Heart left ventricle (tissue), 13 donors: Measurements from ENCODE around the gene GPC6.

ENCODE experiments used
- POLR2A ChIP-seq, 2 donors: fragments of 450-650 bp; IDR thresholded peaks; one replicate each; pipeline ENCODE4 v1.6.1; 2017; ENCODE audit warnings: antibody characterized with exemption in 2 of 2, mild to moderate bottlenecking in 2 of 2, moderate library complexity in 2 of 2
- TF ChIP-seq, protein P1 (sequence below), 12 donors: fragments of 200-600 bp; sonication (generic) in 4 of 12; IDR thresholded peaks; one replicate each; pipeline versions ENCODE4 v1.5.0 to v1.8.0; 2018 to 2022; ENCODE audit warnings: antibody characterized with exemption in 12 of 12, mild to moderate bottlenecking in 5 of 12
- donor health status: ischemic (EF 13 %, LVEDD 7.1; RV severe dilation, severe dysfunction).
- donor health status: DM: no; HTN: yes; CAD: no.
- donor health status: DM: no; HTN: no; CAD: no.
- donor health status: ischemic (EF 25% LVEDD 6.9; RV normal size, moderate dysfunction).
- donor health status: ischemic (EF 25% LVEDD 5.7; RV mildly dilated, moderate dysfunction).
- donor health status: ischemic (EF 35%, LVEDD 5.7; RV mildly dilated, moderate dysfunction).
- donor health status: nonischemic (EF 11% LVEDD 7.7; RV severe dilation, severe dysfunction).
- donor health status: DM: yes; HTN: yes; CAD: no.
- donor health status: PGD.
- donor health status: ischemic (EF 29% LVEDD 5.4; RV normal size, mild dysfunction).
- donor health status: nonischemic (EF 23%, LVEDD 6.1; RV moderate dilation, normal function).

DNA sequence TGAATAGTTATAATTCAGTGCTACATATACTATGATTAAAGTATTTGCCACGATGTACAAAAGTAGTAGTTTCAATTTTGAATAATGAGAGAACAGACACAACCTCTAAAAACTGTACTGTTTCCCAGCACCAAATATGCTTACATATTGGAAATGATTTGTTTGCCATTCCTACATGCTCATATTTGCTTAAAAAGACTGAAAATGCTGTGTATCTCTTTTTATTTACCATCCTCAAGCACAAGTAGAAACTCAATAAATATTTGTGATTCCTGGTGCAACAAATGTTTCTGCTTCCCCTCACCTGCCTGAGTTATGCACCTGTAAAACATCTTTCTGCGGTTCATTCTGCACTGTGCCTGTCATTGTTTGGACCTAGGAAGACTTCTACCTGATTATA, 740.7 kb downstream of the GPC6 start:
- TF ChIP-seq, protein P1, sequence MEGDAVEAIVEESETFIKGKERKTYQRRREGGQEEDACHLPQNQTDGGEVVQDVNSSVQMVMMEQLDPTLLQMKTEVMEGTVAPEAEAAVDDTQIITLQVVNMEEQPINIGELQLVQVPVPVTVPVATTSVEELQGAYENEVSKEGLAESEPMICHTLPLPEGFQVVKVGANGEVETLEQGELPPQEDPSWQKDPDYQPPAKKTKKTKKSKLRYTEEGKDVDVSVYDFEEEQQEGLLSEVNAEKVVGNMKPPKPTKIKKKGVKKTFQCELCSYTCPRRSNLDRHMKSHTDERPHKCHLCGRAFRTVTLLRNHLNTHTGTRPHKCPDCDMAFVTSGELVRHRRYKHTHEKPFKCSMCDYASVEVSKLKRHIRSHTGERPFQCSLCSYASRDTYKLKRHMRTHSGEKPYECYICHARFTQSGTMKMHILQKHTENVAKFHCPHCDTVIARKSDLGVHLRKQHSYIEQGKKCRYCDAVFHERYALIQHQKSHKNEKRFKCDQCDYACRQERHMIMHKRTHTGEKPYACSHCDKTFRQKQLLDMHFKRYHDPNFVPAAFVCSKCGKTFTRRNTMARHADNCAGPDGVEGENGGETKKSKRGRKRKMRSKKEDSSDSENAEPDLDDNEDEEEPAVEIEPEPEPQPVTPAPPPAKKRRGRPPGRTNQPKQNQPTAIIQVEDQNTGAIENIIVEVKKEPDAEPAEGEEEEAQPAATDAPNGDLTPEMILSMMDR (IDR thresholded peaks at IDR 0.05) = no peak
- no peak for TF ChIP-seq POLR2A (IDR thresholded peaks at IDR 0.05)
